K562 (cell line): Measurements from ENCODE around the gene COX7A2. TPM values are rescaled to one million over a fixed set of nuclear protein-coding genes. Genes with fewer than 3 reads are reported as not detected.
A peak's percentile ranks its signal among the peaks of the same experiment; 100 is the strongest.

Source experiments
- ATAC-seq: fragments of 200-7000 bp; cut with Tn5 transposase; 3 replicates; pipeline ENCODE4 v1.9.1; 2020; ENCODE audit warnings: moderate library complexity
- BruUV-seq: library from RNA; stranded (reverse); fragments of 400-500 nt; replicated peaks from 2 replicates; lab custom pipeline; 2021; lab: Mats Ljungman, UMichigan
- CTCF ChIA-PET: fragments of 300-600 bp; formaldehyde crosslinking; extraction: SDS; loops from one replicate; lab custom pipeline; 2021; ENCODE audit warnings: low intra/inter-chr PET ratio; lab: Yijun Ruan, JAX
- POLR2A ChIA-PET: fragments of 300-600, 350-650 bp; sonication (Branson Sonifier 250); formaldehyde crosslinking; extraction: SDS; loops from one replicate; lab custom pipeline; 2021; ENCODE audit warnings: antibody characterized with exemption, inconsistent platforms; lab: Yijun Ruan, JAX
- DNase-seq, 4 experiments: peaks; one replicate each; pipeline versions ENCODE4 v3.0.0 to v3.0.0-alpha.2; 2011 to 2018; ENCODE audit warnings: low spot score in 3 of 4, mixed read lengths in 3 of 4; ENCODE audit errors: extremely low read depth in 1 of 4
- FAIRE-seq: peaks from 2 replicates; lab custom pipeline; 2011; peaks lifted over from hg19 to GRCh38; lab: Jason Lieb, UNC
- H2AFZ ChIP-seq: 2 replicates; pipeline ENCODE4 v1.6.0; 2011; ENCODE audit warnings: low read depth, low read length, control low read depth, inconsistent platforms
- H3K27ac ChIP-seq: fragments of 200-600 bp; 3 replicates; pipeline ENCODE4 v1.8.0; 2011; ENCODE audit warnings: low read depth, mild to moderate bottlenecking, control low read depth, inconsistent platforms, low read length, moderate library complexity, mixed read lengths; ENCODE audit errors: extremely low read depth
- H3K27me3 ChIP-seq, 2 experiments: fragments of 300-600 bp in 1 of 2; 2 replicates in 1 of 2; 3 replicates in 1 of 2; pipeline versions ENCODE4 v1.6.0 to v1.8.0; 2011; ENCODE audit warnings: inconsistent platforms in 2 of 2, low read length in 2 of 2, mild to moderate bottlenecking in 1 of 2, mixed read lengths in 1 of 2, moderate library complexity in 1 of 2; ENCODE audit not compliant: control insufficient read depth in 2 of 2, insufficient read depth in 2 of 2
- H3K36me3 ChIP-seq: fragments of 300-600 bp; 3 replicates; pipeline ENCODE4 v1.8.0; 2011; ENCODE audit warnings: mild to moderate bottlenecking, low read length, inconsistent platforms; ENCODE audit not compliant: control insufficient read depth, insufficient read depth
- H3K4me1 ChIP-seq, 2 experiments: fragments of 200-600 bp in 1 of 2; replicated peaks in 1 of 2; 2 replicates in 1 of 2; 3 replicates in 1 of 2; pipeline versions ENCODE4 v1.5.1 to v1.8.0; 2011; ENCODE audit warnings: inconsistent platforms in 2 of 2, low read length in 2 of 2, mild to moderate bottlenecking in 1 of 2, mixed read lengths in 1 of 2, moderate library complexity in 1 of 2; ENCODE audit not compliant: control insufficient read depth in 2 of 2, insufficient read depth in 2 of 2
- H3K4me2 ChIP-seq: 2 replicates; pipeline ENCODE4 v1.6.1; 2011; ENCODE audit warnings: low read length, control low read depth, inconsistent platforms, mixed read lengths; ENCODE audit not compliant: insufficient read depth
- H3K4me3 ChIP-seq: fragments of 200-600 bp; sonication (generic), shearing (Covaris generic); 2 replicates; pipeline ENCODE4 v1.5.1; 2016; ENCODE audit warnings: control low read depth, inconsistent platforms
- H3K79me2 ChIP-seq: fragments of 200-600 bp; 3 replicates; pipeline ENCODE4 v1.8.0; 2011; ENCODE audit warnings: low read length, inconsistent platforms; ENCODE audit not compliant: control insufficient read depth, insufficient read depth
- H3K9ac ChIP-seq, 2 experiments: 2 replicates each; pipeline versions ENCODE4 v1.6.0 to v1.6.1; 2011; ENCODE audit warnings: low read depth in 2 of 2, low read length in 2 of 2, control low read depth in 1 of 2, inconsistent platforms in 1 of 2, mild to moderate bottlenecking in 1 of 2, mixed read lengths in 1 of 2; ENCODE audit not compliant: insufficient read depth in 1 of 2
- H3K9me1 ChIP-seq: one replicate; pipeline ENCODE4 v1.6.0; 2011; ENCODE audit warnings: inconsistent platforms, mild to moderate bottlenecking, low read length, moderate library complexity; ENCODE audit not compliant: control insufficient read depth, insufficient read depth
- H3K9me3 ChIP-seq: replicated peaks from 2 replicates; pipeline ENCODE4 v1.5.1; 2011; ENCODE audit warnings: low read depth, low read length, inconsistent platforms; ENCODE audit not compliant: control insufficient read depth, insufficient read depth
- H4K20me1 ChIP-seq: replicated peaks from 2 replicates; pipeline ENCODE4 v1.6.1; 2011; ENCODE audit warnings: low read length, inconsistent platforms, mixed read lengths; ENCODE audit not compliant: control insufficient read depth, insufficient read depth
- RCOR1 ChIP-seq, 2 experiments: IDR thresholded peaks; 2 replicates each; pipeline ENCODE4 v1.6.1; 2012; ENCODE audit warnings: low read depth in 2 of 2, low read length in 2 of 2, borderline replicate concordance in 1 of 2, improper control_type of control experiment in 1 of 2
- SIX5 ChIP-seq, 2 experiments: IDR thresholded peaks; 2 replicates each; pipeline ENCODE4 v1.6.1; 2011; ENCODE audit warnings: low read length in 2 of 2, borderline replicate concordance in 1 of 2, low read depth in 1 of 2, mild to moderate bottlenecking in 1 of 2, moderate library complexity in 1 of 2; ENCODE audit not compliant: insufficient read depth in 1 of 2
- TRIM28 ChIP-seq: fragments of 450-650 bp; IDR thresholded peaks from 2 replicates; pipeline ENCODE4 v1.6.1; 2017
- WGBS: fragments of 100-300 bp; shearing (Covaris generic); methylation state at CpG from one replicate; pipeline ENCODE4 v1.1.6; 2016; ENCODE audit warnings: low coverage, mixed read lengths; ENCODE audit not compliant: insufficient coverage; ENCODE audit errors: missing lambda C conversion rate; 5-methylcytosine and 5-hydroxymethylcytosine counted together
- in situ Hi-C: fragments of 300-500 bp; cut with MboI; formaldehyde crosslinking; loops from 4 replicates; pipeline ENCODE4 v1.15.0; 2018; ENCODE audit warnings: inconsistent platforms, mixed read lengths
- intact Hi-C: fragments of 100-400 bp; cut with micrococcal nuclease; formaldehyde crosslinking; loops from 2 replicates; pipeline ENCODE4 v1.14.2; 2022
- polyA plus RNA-seq, 8 experiments: library from polyadenylated mRNA; depleted of rRNA in 4 of 8; stranded (reverse) in 5 of 8; unstranded in 3 of 8; fragments of >200 nt; fragmentation: Nextera tagmentation in 2 of 8; fragmentation: Illumina TruSeq in 1 of 8; extraction: Ambion mirVana in 2 of 8; extraction: Trizol in 1 of 8; gene quantifications; 2 replicates each; pipeline versions ENCODE4 v1.2.1 to v1.2.3, GENCODE V29; 2011 to 2014; ENCODE audit warnings: inconsistent platforms in 1 of 8, missing spikeins in 1 of 8
- total RNA-seq, 7 experiments: library from RNA; depleted of rRNA in 6 of 7; stranded (reverse); fragments of >200 nt in 6 of 7; fragmentation: Illumina TruSeq in 2 of 7; extraction: Trizol in 2 of 7; gene quantifications; 2 replicates each; pipeline versions ENCODE4 v1.2.1 to v1.2.3, GENCODE V29; 2011 to 2021; ENCODE audit warnings: low replicate concordance in 1 of 7
- TF ChIP-seq, protein P1 (sequence below): IDR thresholded peaks from 2 replicates; pipeline ENCODE4 v1.6.1; 2012; ENCODE audit warnings: low read depth, low read length, improper control_type of control experiment, borderline replicate concordance
- TF ChIP-seq, protein P2 (sequence below), 3 experiments: IDR thresholded peaks in 2 of 3; conservative IDR thresholded peaks in 1 of 3; 2 replicates each; pipeline ENCODE4 v1.5.1; 2011 to 2012; ENCODE audit warnings: low read length in 3 of 3, mild to moderate bottlenecking in 3 of 3, control low read depth in 2 of 3, improper control_type of control experiment in 1 of 3, inconsistent platforms in 1 of 3, low read depth in 1 of 3, mixed read lengths in 1 of 3, moderate library complexity in 1 of 3; ENCODE audit not compliant: insufficient read depth in 2 of 3
- TF ChIP-seq, protein P3 (sequence below): fragments of 450-650 bp; IDR thresholded peaks from 2 replicates; pipeline ENCODE4 v1.6.1; 2018; ENCODE audit warnings: mild to moderate bottlenecking, low read depth; ENCODE audit not compliant: partially characterized antibody

Gene COX7A2
- total and polyA plus RNA-seq, 9 of the 15 experiments (the other 6 are each of a cell fraction or from before 2014, with no cell fraction given) = 234 to 2,216 (median 585) TPM

DNA sequence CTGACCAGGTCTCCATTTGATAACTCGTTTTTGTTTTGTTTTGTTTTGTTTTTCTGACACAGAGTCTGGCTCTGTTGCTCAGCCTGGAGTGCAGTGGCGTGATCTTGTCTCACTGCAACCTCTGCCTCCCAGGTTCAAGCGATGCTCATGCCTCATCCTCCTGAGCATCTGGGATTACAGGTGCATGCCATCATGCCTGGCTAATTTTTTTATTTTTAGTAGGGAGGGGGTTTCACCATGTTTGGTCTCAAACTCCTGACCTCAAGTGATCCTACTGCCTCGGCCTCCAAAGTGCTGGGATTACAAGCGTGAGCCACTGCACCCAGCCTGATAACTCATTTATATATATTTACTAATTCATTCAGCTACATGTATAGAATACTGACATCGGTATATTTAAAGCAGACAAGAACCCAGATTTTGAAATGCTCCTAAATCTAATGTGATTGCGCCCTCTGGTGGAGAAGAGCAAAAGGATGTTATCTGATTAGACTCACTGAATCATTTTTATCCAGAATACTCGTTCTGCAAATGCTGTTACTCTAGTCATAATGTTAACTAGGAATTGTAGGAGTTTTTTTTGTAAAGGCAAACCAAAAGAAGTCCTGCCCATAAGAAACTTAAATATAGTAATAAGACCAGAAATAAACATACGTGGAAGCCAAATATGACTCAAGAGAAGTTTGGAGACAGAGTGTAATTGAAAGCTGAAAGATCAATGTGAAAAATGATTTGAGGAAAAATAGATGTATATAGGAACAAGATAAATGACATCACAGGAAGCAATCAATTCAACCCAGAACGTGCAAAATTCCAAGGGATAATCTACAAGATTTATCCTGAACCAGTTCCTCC is 32.5 kb downstream of the COX7A2 start:
- H3K9me3 ChIP-seq = no peaks in the 10 kb centered on the region
- intact Hi-C loops (loop anchor here (5.0 kb wide), 1 partner anchor 1119 kb away; no protein-coding TSS in a partner anchor), in situ Hi-C loops (loop anchor here (5.0 kb wide), 1 partner anchor 1474 kb away; no protein-coding TSS in a partner anchor)
- no peak overlapping the region for H3K9ac ChIP-seq
- H3K79me2 ChIP-seq = no peaks in the 10 kb centered on the region
- no peaks in the 10 kb centered on the region for H3K36me3 ChIP-seq
- ATAC-seq (peak; percentile 44; the same call in 1 of the 3 replicates), FAIRE-seq (peak; percentile 89), DNase-seq (peak; percentile 40 to 76 (median 52))
- H3K27ac ChIP-seq = no peak overlapping the region
- CTCF ChIA-PET = interaction anchor here (0.6 to 0.9 kb wide), 2 partner anchors 1472 to 1717 kb away, joined by 4 to 5 read pairs; no protein-coding TSS in a partner anchor
- H3K9me1 ChIP-seq = no peaks in the 10 kb centered on the region
- H4K20me1 ChIP-seq = no peaks in the 10 kb centered on the region
- WGBS = 3% methylated on average over 10 of the region's 10 CpGs
- H3K4me1 ChIP-seq = peaks cover 0 to 4% of the 10 kb centered on the region in 2 experiments; a peak in 1 of 5 replicates
- no TSS peak for BruUV-seq
- H2AFZ ChIP-seq = no peak overlapping the region
- no peak overlapping the region for H3K4me3 ChIP-seq
- H3K27me3 ChIP-seq = peaks cover 12 to 23% of the 10 kb centered on the region in 2 experiments; a peak in 4 of 5 replicates
- no peak overlapping the region for H3K4me2 ChIP-seq
- POLR2A ChIA-PET = interaction anchor here (1.0 kb wide), 1 partner anchor 12 kb away, joined by 3 read pairs; no protein-coding TSS in a partner anchor
- TF ChIP-seq, protein P1, sequence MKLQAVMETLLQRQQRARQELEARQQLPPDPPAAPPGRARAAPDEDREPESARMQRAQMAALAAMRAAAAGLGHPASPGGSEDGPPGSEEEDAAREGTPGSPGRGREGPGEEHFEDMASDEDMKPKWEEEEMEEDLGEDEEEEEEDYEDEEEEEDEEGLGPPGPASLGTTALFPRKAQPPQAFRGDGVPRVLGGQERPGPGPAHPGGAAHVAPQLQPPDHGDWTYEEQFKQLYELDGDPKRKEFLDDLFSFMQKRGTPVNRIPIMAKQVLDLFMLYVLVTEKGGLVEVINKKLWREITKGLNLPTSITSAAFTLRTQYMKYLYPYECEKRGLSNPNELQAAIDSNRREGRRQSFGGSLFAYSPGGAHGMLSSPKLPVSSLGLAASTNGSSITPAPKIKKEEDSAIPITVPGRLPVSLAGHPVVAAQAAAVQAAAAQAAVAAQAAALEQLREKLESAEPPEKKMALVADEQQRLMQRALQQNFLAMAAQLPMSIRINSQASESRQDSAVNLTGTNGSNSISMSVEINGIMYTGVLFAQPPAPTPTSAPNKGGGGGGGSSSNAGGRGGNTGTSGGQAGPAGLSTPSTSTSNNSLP = peak; percentile 81; the same call in 1 of the 2 replicates
- TF ChIP-seq, protein P2, sequence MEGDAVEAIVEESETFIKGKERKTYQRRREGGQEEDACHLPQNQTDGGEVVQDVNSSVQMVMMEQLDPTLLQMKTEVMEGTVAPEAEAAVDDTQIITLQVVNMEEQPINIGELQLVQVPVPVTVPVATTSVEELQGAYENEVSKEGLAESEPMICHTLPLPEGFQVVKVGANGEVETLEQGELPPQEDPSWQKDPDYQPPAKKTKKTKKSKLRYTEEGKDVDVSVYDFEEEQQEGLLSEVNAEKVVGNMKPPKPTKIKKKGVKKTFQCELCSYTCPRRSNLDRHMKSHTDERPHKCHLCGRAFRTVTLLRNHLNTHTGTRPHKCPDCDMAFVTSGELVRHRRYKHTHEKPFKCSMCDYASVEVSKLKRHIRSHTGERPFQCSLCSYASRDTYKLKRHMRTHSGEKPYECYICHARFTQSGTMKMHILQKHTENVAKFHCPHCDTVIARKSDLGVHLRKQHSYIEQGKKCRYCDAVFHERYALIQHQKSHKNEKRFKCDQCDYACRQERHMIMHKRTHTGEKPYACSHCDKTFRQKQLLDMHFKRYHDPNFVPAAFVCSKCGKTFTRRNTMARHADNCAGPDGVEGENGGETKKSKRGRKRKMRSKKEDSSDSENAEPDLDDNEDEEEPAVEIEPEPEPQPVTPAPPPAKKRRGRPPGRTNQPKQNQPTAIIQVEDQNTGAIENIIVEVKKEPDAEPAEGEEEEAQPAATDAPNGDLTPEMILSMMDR (IDR thresholded peaks at IDR 0.05 in 2 of 3, conservative IDR thresholded peaks at IDR 0.05 in 1 of 3; ENCODE audit: insufficient read depth in 2 of 3, low read depth in 1 of 3, low read length in 3 of 3) = peak; percentile 51 to 81 (median 62); a peak in 5 of 6 replicates
- TF ChIP-seq RCOR1 (IDR thresholded peaks at IDR 0.05; ENCODE audit: borderline replicate concordance in 1 of 2, low read depth in 2 of 2, low read length in 2 of 2) = peak in 1 of 2 experiments; percentile 26; a peak in 1 of 4 replicates
- TF ChIP-seq, protein P3, sequence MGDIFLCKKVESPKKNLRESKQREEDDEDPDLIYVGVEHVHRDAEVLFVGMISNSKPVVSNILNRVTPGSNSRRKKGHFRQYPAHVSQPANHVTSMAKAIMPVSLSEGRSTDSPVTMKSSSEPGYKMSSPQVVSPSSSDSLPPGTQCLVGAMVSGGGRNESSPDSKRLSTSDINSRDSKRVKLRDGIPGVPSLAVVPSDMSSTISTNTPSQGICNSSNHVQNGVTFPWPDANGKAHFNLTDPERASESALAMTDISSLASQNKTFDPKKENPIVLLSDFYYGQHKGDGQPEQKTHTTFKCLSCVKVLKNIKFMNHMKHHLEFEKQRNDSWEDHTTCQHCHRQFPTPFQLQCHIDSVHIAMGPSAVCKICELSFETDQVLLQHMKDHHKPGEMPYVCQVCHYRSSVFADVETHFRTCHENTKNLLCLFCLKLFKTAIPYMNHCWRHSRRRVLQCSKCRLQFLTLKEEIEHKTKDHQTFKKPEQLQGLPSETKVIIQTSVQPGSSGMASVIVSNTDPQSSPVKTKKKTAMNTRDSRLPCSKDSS = no peak
- no peak for TF ChIP-seq TRIM28
- no peak for TF ChIP-seq SIX5 (IDR thresholded peaks at IDR 0.05; ENCODE audit: borderline replicate concordance in 1 of 2, insufficient read depth in 1 of 2, low read depth in 1 of 2, low read length in 2 of 2)
